Retinal pigment epithelial cell (primary cell): ENCODE data around the gene TRAPPC11.

Experiments
- DNase-seq: peaks from one replicate; pipeline ENCODE4 v3.0.0-alpha.2; 2010; ENCODE audit warnings: low read depth
- H3K4me3 ChIP-seq: 2 replicates; pipeline ENCODE4 v1.5.1; 2011; ENCODE audit warnings: mild to moderate bottlenecking, low read length, control low read depth, moderate library complexity
- CTCF ChIP-seq: conservative IDR thresholded peaks from 2 replicates; pipeline ENCODE4 v1.5.1; 2011; ENCODE audit warnings: low read depth, low read length, control low read depth, inconsistent platforms

Gene TRAPPC11

GRCh38 chr4:183632689-183633088, 26.4 kb upstream of the TRAPPC11 start:
- no peak for DNase-seq

GRCh38 chr4:183633476-183634400, 25.4 kb upstream of the TRAPPC11 start:
- H3K4me3 ChIP-seq: no peak overlapping the region
- no peak for DNase-seq
- TF ChIP-seq CTCF: no peak

More at GRCh38 chr4:183632689-183633088, 26.4 kb upstream of the TRAPPC11 start:
- H3K4me3 ChIP-seq: no peak overlapping the region
- no peak for TF ChIP-seq CTCF

GRCh38 chr4:183635321-183635720, 23.8 kb upstream of the TRAPPC11 start:
- TF ChIP-seq CTCF: no peak
- H3K4me3 ChIP-seq: no peak overlapping the region
- DNase-seq: no peak

GRCh38 chr4:183635741-183636140, 23.4 kb upstream of the TRAPPC11 start:
- TF ChIP-seq CTCF: no peak
- DNase-seq: no peak
- H3K4me3 ChIP-seq: no peak overlapping the region

- no peak for DNase-seq
- H3K4me3 ChIP-seq: no peak overlapping the region
- no peak for TF ChIP-seq CTCF
Measured at GRCh38 chr4:183636503-183636902, 22.6 kb upstream of the TRAPPC11 start.

GRCh38 chr4:183636923-183637322, 22.2 kb upstream of the TRAPPC11 start:
- no peak for TF ChIP-seq CTCF
- no peak for DNase-seq
- H3K4me3 ChIP-seq: no peak overlapping the region

- no peak for DNase-seq
- H3K4me3 ChIP-seq: no peak overlapping the region
- TF ChIP-seq CTCF: no peak
Measured at GRCh38 chr4:183637461-183637860, 21.6 kb upstream of the TRAPPC11 start.
